GM12891 (cell line): ENCODE measurements around the gene SHANK2.

ENCODE experiments used
- POLR2A ChIP-seq: IDR thresholded peaks from 2 replicates; pipeline ENCODE4 v1.6.1; 2011; ENCODE audit warnings: low read depth, low read length, control low read depth
- POLR2AphosphoS5 ChIP-seq: IDR thresholded peaks from 2 replicates; pipeline ENCODE4 v1.6.1; 2011; ENCODE audit warnings: low read depth, low read length, control low read depth
- POU2F2 ChIP-seq: IDR thresholded peaks from 2 replicates; pipeline ENCODE4 v1.6.1; 2011; ENCODE audit warnings: low read depth, mild to moderate bottlenecking, control low read depth, low read length, moderate library complexity
- SPI1 ChIP-seq: IDR thresholded peaks from 2 replicates; pipeline ENCODE4 v1.6.1; 2011; ENCODE audit warnings: low read depth, low read length, control low read depth
- TAF1 ChIP-seq: IDR thresholded peaks from 2 replicates; pipeline ENCODE4 v1.6.1; 2011; ENCODE audit warnings: low read depth, low read length, control low read depth

- no peak for TF ChIP-seq TAF1
- no peak for TF ChIP-seq POLR2AphosphoS5
- TF ChIP-seq POLR2A: no peak
- TF ChIP-seq POU2F2: no peak
- no peak for TF ChIP-seq SPI1
Measured at GRCh38 chr11:71203681-71204080, 48.7 kb downstream of the SHANK2 start.
